ENCODE measurements around the gene MACROD2.
"Not testable (repeated sequence)": the region's sequence is repeated elsewhere in the genome, so short reads cannot be mapped to it uniquely, and the experiment has no call there.

The MACROD2 gene

GRCh38 chr20:15976047-15976736 lies 1980.9 kb downstream of the MACROD2 start:
- no peak for DNase-seq

GRCh38 chr20:15977026-15977425 lies 1981.7 kb downstream of the MACROD2 start:
- no peak for DNase-seq

GRCh38 chr20:15977758-15978157 lies 1982.4 kb downstream of the MACROD2 start:
- DNase-seq, result no peak

- not testable (repeated sequence) for DNase-seq
These were observed 1990.4 kb downstream of the MACROD2 start for GRCh38 chr20:15985494-15986368.

GRCh38 chr20:15986690-15987089 lies 1991.4 kb downstream of the MACROD2 start:
- DNase-seq, result no peak

- DNase-seq, result no peak
These were observed 1996.0 kb downstream of the MACROD2 start for GRCh38 chr20:15991279-15991678.

GRCh38 chr20:15992564-15992963 lies 1997.2 kb downstream of the MACROD2 start:
- DNase-seq, result no peak

GRCh38 chr20:16000112-16000511 lies 2004.8 kb downstream of the MACROD2 start:
- no peak for DNase-seq

- DNase-seq, result no peak
These were observed 2006.0 kb downstream of the MACROD2 start for GRCh38 chr20:16001286-16001685.

- no peak for DNase-seq
These were observed 2008.0 kb downstream of the MACROD2 start for GRCh38 chr20:16003310-16003709.

GRCh38 chr20:16004108-16004854 lies 2009.0 kb downstream of the MACROD2 start:
- DNase-seq, result no peak

GRCh38 chr20:16005021-16005914 lies 2010.0 kb downstream of the MACROD2 start:
- no peak for DNase-seq

- DNase-seq, result no peak
These were observed 2010.7 kb downstream of the MACROD2 start for GRCh38 chr20:16005915-16006493.

GRCh38 chr20:16007164-16007563 lies 2011.8 kb downstream of the MACROD2 start:
- DNase-seq, result no peak

- DNase-seq, result no peak
These were observed 2012.6 kb downstream of the MACROD2 start for GRCh38 chr20:16007962-16008361.

- DNase-seq, result no peak
These were observed 2015.7 kb downstream of the MACROD2 start for GRCh38 chr20:16011056-16011455.

GRCh38 chr20:16011519-16011918 lies 2016.2 kb downstream of the MACROD2 start:
- no peak for DNase-seq

GRCh38 chr20:16012934-16013333 lies 2017.6 kb downstream of the MACROD2 start:
- DNase-seq, result not testable (repeated sequence)

- DNase-seq, result no peak
These were observed 2018.3 kb downstream of the MACROD2 start for GRCh38 chr20:16013631-16014030.

- no peak for DNase-seq
These were observed 2019.1 kb downstream of the MACROD2 start for GRCh38 chr20:16014436-16014835.

- DNase-seq, result no peak
These were observed 2022.3 kb downstream of the MACROD2 start for GRCh38 chr20:16017656-16018055.

GRCh38 chr20:16018881-16019280 lies 2023.6 kb downstream of the MACROD2 start:
- no peak for DNase-seq

All from central memory CD4-positive, alpha-beta T cell (primary cell).